Measurements from ENCODE around the gene EN2.

EN2 gene

DNA sequence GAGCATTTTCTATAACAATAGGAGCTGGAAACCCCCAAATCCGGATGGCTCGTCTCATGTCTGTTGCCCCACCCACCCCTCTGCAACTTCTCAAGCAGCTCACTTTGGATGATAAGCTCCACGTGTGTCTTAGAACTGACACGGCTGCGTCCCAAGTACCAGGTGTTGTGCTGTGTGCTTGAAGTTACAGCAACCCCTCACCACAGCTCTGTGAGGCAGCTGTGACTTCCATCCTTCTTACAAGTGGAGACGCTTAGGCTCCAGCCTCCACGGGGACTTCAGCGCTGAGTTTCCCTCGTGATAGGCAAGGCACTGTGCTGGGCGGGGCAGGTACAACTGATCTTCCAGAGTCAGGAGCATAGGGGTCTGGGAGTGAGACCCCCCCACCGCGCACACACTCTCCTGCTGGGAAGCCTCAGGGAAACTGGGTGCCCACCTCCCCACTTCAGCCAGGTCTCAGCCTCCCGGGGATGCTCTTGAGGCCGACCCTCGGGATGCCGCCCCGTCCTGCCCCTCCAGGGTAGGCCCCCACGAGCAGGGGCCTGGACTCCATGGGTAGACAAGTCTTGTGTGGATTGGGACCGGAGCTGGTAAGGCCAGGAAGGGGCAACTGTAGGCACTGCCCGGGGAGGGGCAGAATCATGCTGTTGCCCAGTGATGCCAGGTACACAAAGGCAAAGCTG lies 31.4 kb downstream of the EN2 start:
- WGBS (ENCODE audit: insufficient coverage) = 90% methylated on average over 18 of the region's 20 CpGs
- Histone ChIP-seq H3K27me3 (replicated peaks in 2 of 5; ENCODE audit: control insufficient read depth in 4 of 5, insufficient read depth in 5 of 5, low read length in 4 of 5) (peaks cover 17 to 97% (median 28%) of the 10 kb centered on the region in 5 experiments), H3K4me3 (ENCODE audit: control insufficient read depth in 1 of 7, extremely low read depth in 1 of 7, insufficient read depth in 4 of 7, low read depth in 2 of 7, low read length in 6 of 7) (no peak overlapping the region), H3K4me1 (ENCODE audit: control extremely low read depth in 1 of 4, control insufficient read depth in 4 of 4, insufficient read depth in 4 of 4, low read length in 3 of 4) (peaks cover 0 to 14% (median 10%) of the 10 kb centered on the region in 4 experiments), H3K36me3 (ENCODE audit: control insufficient read depth in 4 of 4, insufficient read depth in 4 of 4, low read length in 3 of 4) (no peaks in the 10 kb centered on the region), H3K27ac (ENCODE audit: insufficient read depth in 1 of 2, low read depth in 1 of 2, low read length in 2 of 2, poor library complexity in 1 of 2, severe bottlenecking in 2 of 2) (no peak overlapping the region), H3K9me3 (ENCODE audit: control extremely low read depth in 1 of 5, control insufficient read depth in 4 of 5, insufficient read depth in 2 of 5, low read depth in 1 of 5, low read length in 4 of 5) (peaks cover 0 to 7% (median 2%) of the 10 kb centered on the region in 5 experiments)
- DNase-seq = no peak
- CTCF ChIA-PET = no interaction called here
- POLR2A ChIA-PET = interaction anchor here (0.7 kb wide), 1 partner anchor 1549 kb away, joined by 3 read pairs; no protein-coding TSS in a partner anchor

DNA sequence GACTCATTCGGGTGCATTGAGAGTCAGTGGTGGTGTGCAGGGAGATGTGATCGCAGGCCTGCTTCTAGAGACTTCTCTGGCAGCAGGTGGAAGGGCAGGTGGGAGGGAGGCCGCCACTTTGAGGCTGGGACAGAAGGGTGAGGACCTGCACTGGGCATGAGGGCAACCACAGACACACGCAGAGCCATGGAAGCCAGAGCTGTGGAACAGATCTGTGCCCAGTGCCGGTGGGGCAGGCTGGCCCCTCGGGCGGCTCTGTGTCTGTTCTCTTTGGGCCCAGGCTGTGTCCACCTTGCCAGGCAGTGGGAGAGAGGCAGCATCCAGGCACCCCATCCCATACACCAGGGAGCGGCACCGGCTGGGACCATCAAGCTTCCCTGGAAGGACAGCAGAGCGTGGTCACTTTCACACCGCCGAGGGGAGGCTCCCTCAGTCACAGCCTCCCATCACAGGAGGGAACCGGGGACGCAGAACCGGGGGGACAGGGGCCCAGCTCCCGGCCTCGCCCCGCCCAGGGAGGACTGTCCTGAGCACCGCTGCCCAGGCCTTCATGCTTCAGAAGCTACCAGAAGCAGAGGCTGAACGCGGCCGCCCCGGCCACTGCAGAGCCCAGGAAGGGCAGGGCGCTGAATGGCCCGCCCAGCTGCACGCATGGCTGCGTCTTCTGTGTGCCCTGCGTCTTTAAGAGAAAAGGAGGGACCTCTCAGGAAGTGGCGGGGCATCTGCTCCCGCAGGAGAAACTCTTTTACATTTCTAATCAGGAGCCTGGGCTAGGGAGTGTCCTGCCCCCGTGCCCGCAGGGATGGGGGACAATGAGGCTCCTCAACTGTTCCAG lies 32.1 kb downstream of the EN2 start:
- DNase-seq = no peak
- Histone ChIP-seq H3K27me3 (replicated peaks in 2 of 5; ENCODE audit: control insufficient read depth in 4 of 5, insufficient read depth in 5 of 5, low read length in 4 of 5) (peaks cover 17 to 94% (median 29%) of the 10 kb centered on the region in 5 experiments), H3K9me3 (ENCODE audit: control extremely low read depth in 1 of 5, control insufficient read depth in 4 of 5, insufficient read depth in 2 of 5, low read depth in 1 of 5, low read length in 4 of 5) (peaks cover 0 to 7% (median 2%) of the 10 kb centered on the region in 5 experiments), H3K27ac (ENCODE audit: insufficient read depth in 1 of 2, low read depth in 1 of 2, low read length in 2 of 2, poor library complexity in 1 of 2, severe bottlenecking in 2 of 2) (no peak overlapping the region), H3K4me1 (ENCODE audit: control extremely low read depth in 1 of 4, control insufficient read depth in 4 of 4, insufficient read depth in 4 of 4, low read length in 3 of 4) (peaks cover 0 to 14% (median 10%) of the 10 kb centered on the region in 4 experiments), H3K36me3 (ENCODE audit: control insufficient read depth in 4 of 4, insufficient read depth in 4 of 4, low read length in 3 of 4) (no peaks in the 10 kb centered on the region), H3K4me3 (ENCODE audit: control insufficient read depth in 1 of 7, extremely low read depth in 1 of 7, insufficient read depth in 4 of 7, low read depth in 2 of 7, low read length in 6 of 7) (peak overlapping the region in 5 of 7 experiments; percentile 42 to 73 (median 61))
- ChIA-PET CTCF (no interaction called here), POLR2A (interaction anchor here (0.7 kb wide), 1 partner anchor 1548 kb away, joined by 3 read pairs; no protein-coding TSS in a partner anchor)
- WGBS (ENCODE audit: insufficient coverage) = 63% methylated on average over 26 of the region's 32 CpGs

DNA sequence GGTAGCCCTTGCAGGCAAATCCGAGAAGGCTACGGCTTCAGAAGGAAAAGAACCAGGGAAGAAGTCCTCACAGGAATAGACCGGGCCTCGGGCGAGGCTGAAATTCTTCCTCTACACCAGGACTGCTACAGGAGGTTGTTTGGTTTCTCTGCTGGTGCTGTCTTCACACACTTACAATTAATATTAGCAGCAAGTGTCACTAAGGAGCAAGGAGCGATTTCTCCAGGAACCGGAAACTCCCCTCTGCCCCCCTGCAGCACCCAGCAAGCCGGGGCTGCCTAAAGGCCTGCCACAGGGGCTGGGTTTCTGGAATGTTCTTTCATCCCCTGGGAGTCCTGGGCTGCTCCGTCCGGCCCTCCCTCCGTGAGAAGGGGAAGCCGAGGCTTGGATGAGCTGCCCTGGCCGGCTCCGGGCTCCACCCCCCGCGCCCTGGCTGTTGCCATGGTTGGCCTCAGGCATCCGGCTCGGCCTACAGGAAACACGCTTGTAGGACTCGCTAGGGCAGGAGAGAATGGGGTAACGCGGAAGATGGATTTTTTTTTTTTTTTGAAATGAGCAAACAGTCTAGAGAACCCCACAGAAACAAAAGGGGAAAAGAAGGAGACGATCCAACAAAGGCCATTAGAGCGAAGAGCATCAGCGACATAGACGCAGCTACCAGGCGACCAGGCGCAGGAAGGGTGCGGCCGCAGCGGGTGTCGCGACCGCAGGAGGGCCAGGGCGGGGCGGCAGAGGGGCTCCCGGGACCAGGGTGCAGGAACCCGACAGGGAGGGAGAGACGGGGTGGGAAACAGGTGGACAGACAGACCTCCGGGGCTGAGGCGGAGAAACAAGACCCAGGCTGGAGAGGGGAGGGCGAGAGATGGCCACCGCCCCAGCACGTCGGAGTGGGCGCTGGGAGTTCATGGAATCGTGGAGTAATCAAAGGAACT lies 33.0 kb downstream of the EN2 start:
- POLR2A ChIA-PET = no interaction called here
- CTCF ChIA-PET = no interaction called here

DNA sequence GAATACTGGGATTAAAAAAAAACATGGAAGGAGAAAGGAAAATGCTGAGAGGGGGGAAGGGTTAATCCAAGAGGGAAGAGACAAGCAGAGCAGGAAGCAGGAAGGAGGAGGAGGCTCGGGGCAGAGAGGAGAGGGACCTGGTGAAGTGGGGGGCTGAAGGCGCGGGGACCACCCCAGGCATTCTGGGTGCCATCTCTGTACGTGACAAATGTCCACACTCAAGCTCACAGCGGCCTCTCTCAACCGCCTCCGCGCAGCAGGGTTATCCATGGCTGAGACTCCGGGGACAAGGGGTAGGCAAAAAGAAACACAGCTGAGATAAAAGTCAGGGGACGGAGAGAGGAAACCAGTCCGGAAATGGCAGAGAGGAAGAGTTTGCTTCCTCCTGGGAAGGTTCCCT lies 33.9 kb downstream of the EN2 start:
- ChIA-PET CTCF (interaction anchor here (1.1 kb wide), 1 partner anchor 16 kb away, joined by 3 read pairs; no protein-coding TSS in a partner anchor), POLR2A (no interaction called here)
- Histone ChIP-seq H3K4me3 (ENCODE audit: control insufficient read depth in 1 of 7, extremely low read depth in 1 of 7, insufficient read depth in 4 of 7, low read depth in 2 of 7, low read length in 6 of 7) (no peak overlapping the region), H3K9me3 (ENCODE audit: control extremely low read depth in 1 of 5, control insufficient read depth in 4 of 5, insufficient read depth in 2 of 5, low read depth in 1 of 5, low read length in 4 of 5) (peaks cover 0 to 7% (median 2%) of the 10 kb centered on the region in 5 experiments), H3K4me1 (ENCODE audit: control extremely low read depth in 1 of 4, control insufficient read depth in 4 of 4, insufficient read depth in 4 of 4, low read length in 3 of 4) (peaks cover 0 to 14% (median 10%) of the 10 kb centered on the region in 4 experiments), H3K27me3 (replicated peaks in 2 of 5; ENCODE audit: control insufficient read depth in 4 of 5, insufficient read depth in 5 of 5, low read length in 4 of 5) (peaks cover 17 to 94% (median 27%) of the 10 kb centered on the region in 5 experiments), H3K27ac (ENCODE audit: insufficient read depth in 1 of 2, low read depth in 1 of 2, low read length in 2 of 2, poor library complexity in 1 of 2, severe bottlenecking in 2 of 2) (no peak overlapping the region), H3K36me3 (ENCODE audit: control insufficient read depth in 4 of 4, insufficient read depth in 4 of 4, low read length in 3 of 4) (no peaks in the 10 kb centered on the region)
- WGBS (ENCODE audit: insufficient coverage) = 31% methylated on average over 11 of the region's 11 CpGs
- no peak for DNase-seq

More for the DNA sequence above, 33.0 kb downstream of the EN2 start:
- WGBS (ENCODE audit: insufficient coverage) = 9% methylated on average over 39 of the region's 47 CpGs
- Histone ChIP-seq H3K9me3 (ENCODE audit: control extremely low read depth in 1 of 5, control insufficient read depth in 4 of 5, insufficient read depth in 2 of 5, low read depth in 1 of 5, low read length in 4 of 5) (peaks cover 0 to 7% (median 2%) of the 10 kb centered on the region in 5 experiments), H3K4me1 (ENCODE audit: control extremely low read depth in 1 of 4, control insufficient read depth in 4 of 4, insufficient read depth in 4 of 4, low read length in 3 of 4) (peaks cover 0 to 14% (median 10%) of the 10 kb centered on the region in 4 experiments), H3K27ac (ENCODE audit: insufficient read depth in 1 of 2, low read depth in 1 of 2, low read length in 2 of 2, poor library complexity in 1 of 2, severe bottlenecking in 2 of 2) (no peak overlapping the region), H3K36me3 (ENCODE audit: control insufficient read depth in 4 of 4, insufficient read depth in 4 of 4, low read length in 3 of 4) (no peaks in the 10 kb centered on the region), H3K4me3 (ENCODE audit: control insufficient read depth in 1 of 7, extremely low read depth in 1 of 7, insufficient read depth in 4 of 7, low read depth in 2 of 7, low read length in 6 of 7) (peak overlapping the region in 6 of 7 experiments; percentile 1 to 73 (median 58)), H3K27me3 (replicated peaks in 2 of 5; ENCODE audit: control insufficient read depth in 4 of 5, insufficient read depth in 5 of 5, low read length in 4 of 5) (peaks cover 17 to 93% (median 27%) of the 10 kb centered on the region in 5 experiments)
- peak in 1 of 3 donors; percentile 61 for DNase-seq

DNA sequence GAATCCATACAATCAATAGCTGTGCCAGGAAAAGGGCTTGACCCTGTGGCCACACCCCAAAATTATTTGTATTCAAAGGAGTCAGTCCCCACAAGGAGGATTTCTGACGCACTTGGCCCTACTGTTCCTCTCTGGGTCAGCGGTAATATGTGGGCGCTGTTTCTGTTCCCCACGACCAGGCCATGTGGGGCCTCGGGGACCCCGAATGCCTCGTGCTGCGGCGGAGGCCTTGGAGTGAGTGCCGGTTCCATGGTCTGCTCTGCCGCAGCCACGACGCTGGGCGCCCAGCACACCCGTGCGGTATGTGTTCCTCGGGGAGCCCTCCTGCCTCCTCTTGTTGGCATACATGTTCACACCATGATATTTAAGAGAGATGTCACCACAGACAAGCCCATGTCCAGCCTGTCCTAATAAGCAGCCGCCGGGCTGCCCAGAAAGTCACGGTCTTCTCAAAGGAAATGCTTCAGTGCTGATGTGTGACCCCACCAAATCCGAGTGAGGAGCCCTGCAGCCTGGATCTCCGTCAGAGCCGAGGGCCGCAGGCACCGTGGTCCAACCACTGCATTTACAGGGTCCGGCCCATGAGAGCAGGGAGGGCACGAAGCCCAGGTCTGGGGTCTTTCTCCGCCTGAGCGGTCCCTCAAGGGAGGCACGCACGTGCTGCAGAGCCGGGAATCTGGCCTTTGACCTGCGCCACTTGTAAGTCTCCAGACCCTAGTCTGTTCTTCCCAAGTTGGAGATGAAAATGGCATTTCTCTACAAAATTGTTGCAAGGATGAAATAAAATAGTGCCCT lies 36.0 kb downstream of the EN2 start:
- ChIA-PET CTCF (no interaction called here), POLR2A (no interaction called here)
- Histone ChIP-seq H3K9me3 (ENCODE audit: control extremely low read depth in 1 of 5, control insufficient read depth in 4 of 5, insufficient read depth in 2 of 5, low read depth in 1 of 5, low read length in 4 of 5) (peaks cover 0 to 7% (median 2%) of the 10 kb centered on the region in 5 experiments), H3K27ac (ENCODE audit: insufficient read depth in 1 of 2, low read depth in 1 of 2, low read length in 2 of 2, poor library complexity in 1 of 2, severe bottlenecking in 2 of 2) (no peak overlapping the region), H3K4me1 (ENCODE audit: control extremely low read depth in 1 of 4, control insufficient read depth in 4 of 4, insufficient read depth in 4 of 4, low read length in 3 of 4) (peaks cover 0 to 14% (median 10%) of the 10 kb centered on the region in 4 experiments), H3K36me3 (ENCODE audit: control insufficient read depth in 4 of 4, insufficient read depth in 4 of 4, low read length in 3 of 4) (no peaks in the 10 kb centered on the region), H3K27me3 (replicated peaks in 2 of 5; ENCODE audit: control insufficient read depth in 4 of 5, insufficient read depth in 5 of 5, low read length in 4 of 5) (peaks cover 26 to 94% (median 26%) of the 10 kb centered on the region in 5 experiments), H3K4me3 (ENCODE audit: control insufficient read depth in 1 of 7, extremely low read depth in 1 of 7, insufficient read depth in 4 of 7, low read depth in 2 of 7, low read length in 6 of 7) (no peak overlapping the region)
- DNase-seq = no peak
- 91% methylated on average over 33 of the region's 33 CpGs for WGBS (ENCODE audit: insufficient coverage)

DNA sequence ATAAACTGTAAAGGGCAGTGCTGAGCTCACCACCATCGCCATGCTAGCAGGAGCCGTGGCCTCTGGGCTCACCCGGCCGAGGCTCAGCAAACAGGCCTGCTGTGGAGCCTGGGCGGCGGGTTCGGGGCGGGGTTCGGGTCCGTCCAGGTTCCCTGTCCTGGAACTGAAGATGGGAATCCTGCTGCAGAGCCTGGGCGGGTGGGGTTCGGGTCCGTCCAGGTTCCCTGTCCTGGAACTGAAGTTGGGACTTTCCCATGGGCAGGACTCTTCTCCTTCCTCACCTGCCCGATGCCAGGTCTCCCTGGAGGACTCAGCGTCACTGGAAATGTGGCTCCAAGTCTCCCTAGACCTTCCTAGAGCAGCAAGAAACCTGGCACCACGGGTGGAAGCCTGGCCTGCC lies 36.6 kb downstream of the EN2 start:
- CTCF ChIA-PET = no interaction called here
- WGBS (ENCODE audit: insufficient coverage) = 92% methylated on average over 14 of the region's 16 CpGs
- H3K4me1 ChIP-seq (ENCODE audit: control extremely low read depth in 1 of 4, control insufficient read depth in 4 of 4, insufficient read depth in 4 of 4, low read length in 3 of 4) = peaks cover 0 to 14% (median 10%) of the 10 kb centered on the region in 4 experiments
- no peaks in the 10 kb centered on the region for H3K36me3 ChIP-seq (ENCODE audit: control insufficient read depth in 4 of 4, insufficient read depth in 4 of 4, low read length in 3 of 4)
- no peak overlapping the region for H3K4me3 ChIP-seq (ENCODE audit: control insufficient read depth in 1 of 7, extremely low read depth in 1 of 7, insufficient read depth in 4 of 7, low read depth in 2 of 7, low read length in 6 of 7)
- DNase-seq = no peak
- H3K27me3 ChIP-seq (replicated peaks in 2 of 5; ENCODE audit: control insufficient read depth in 4 of 5, insufficient read depth in 5 of 5, low read length in 4 of 5) = peaks cover 27 to 94% (median 30%) of the 10 kb centered on the region in 5 experiments
- no peak overlapping the region for H3K27ac ChIP-seq (ENCODE audit: insufficient read depth in 1 of 2, low read depth in 1 of 2, low read length in 2 of 2, poor library complexity in 1 of 2, severe bottlenecking in 2 of 2)
- H3K9me3 ChIP-seq (ENCODE audit: control extremely low read depth in 1 of 5, control insufficient read depth in 4 of 5, insufficient read depth in 2 of 5, low read depth in 1 of 5, low read length in 4 of 5) = peaks cover 0 to 7% (median 2%) of the 10 kb centered on the region in 5 experiments
- POLR2A ChIA-PET = no interaction called here

All from common myeloid progenitor, CD34-positive (primary cell).